GM23248 (cell line): ENCODE results near the gene THADA. TPM values are rescaled to one million over a fixed set of nuclear protein-coding genes. Genes with fewer than 3 reads are reported as not detected.

Experiments used
- DNase-seq: peaks from one replicate; pipeline ENCODE4 v3.0.0-alpha.2; 2015
- H2AFZ ChIP-seq: fragments of 200-600 bp; sonication (generic); 2 replicates; pipeline ENCODE4 v1.6.1; 2016; ENCODE audit warnings: antibody characterized with exemption
- H3F3A ChIP-seq: fragments of 200-600 bp; sonication (generic); 2 replicates; pipeline ENCODE4 v1.6.1; 2016; ENCODE audit warnings: mild to moderate bottlenecking, antibody characterized with exemption, mixed run types; ENCODE audit not compliant: insufficient read depth
- H3K27ac ChIP-seq: fragments of 200-600 bp; sonication (generic); 2 replicates; pipeline ENCODE4 v1.5.1; 2016; ENCODE audit warnings: mild to moderate bottlenecking
- H3K27me3 ChIP-seq: fragments of 200-600 bp; sonication (generic); replicated peaks from 2 replicates; pipeline ENCODE4 v1.6.1; 2016; ENCODE audit warnings: mild to moderate bottlenecking; ENCODE audit not compliant: insufficient read depth
- H3K36me3 ChIP-seq: fragments of 200-600 bp; sonication (generic); 2 replicates; pipeline ENCODE4 v1.6.1; 2016; ENCODE audit warnings: low read depth, mild to moderate bottlenecking
- H3K4me1 ChIP-seq: fragments of 200-600 bp; sonication (generic); 2 replicates; pipeline ENCODE4 v1.6.1; 2016; ENCODE audit warnings: mild to moderate bottlenecking; ENCODE audit not compliant: insufficient read depth
- H3K4me2 ChIP-seq: fragments of 200-600 bp; sonication (generic); one replicate; pipeline ENCODE4 v1.6.1; 2016; ENCODE audit warnings: mild to moderate bottlenecking; ENCODE audit not compliant: unreplicated experiment
- H3K4me3 ChIP-seq: fragments of 200-600 bp; sonication (generic); 2 replicates; pipeline ENCODE4 v1.5.1; 2016; ENCODE audit warnings: mild to moderate bottlenecking
- H3K79me2 ChIP-seq: fragments of 200-600 bp; sonication (generic); 2 replicates; pipeline ENCODE4 v1.6.1; 2016; ENCODE audit warnings: mild to moderate bottlenecking; ENCODE audit not compliant: insufficient read depth
- H3K9ac ChIP-seq: fragments of 200-600 bp; sonication (generic); 2 replicates; pipeline ENCODE4 v1.6.1; 2016; ENCODE audit warnings: mild to moderate bottlenecking
- H3K9me2 ChIP-seq: fragments of 200-600 bp; sonication (generic); 2 replicates; pipeline ENCODE4 v1.6.1; 2016; ENCODE audit warnings: mixed run types, mild to moderate bottlenecking, moderate library complexity; ENCODE audit not compliant: insufficient read depth
- H3K9me3 ChIP-seq: fragments of 200-600 bp; sonication (generic); one replicate; pipeline ENCODE4 v1.6.1; 2017; ENCODE audit warnings: low read depth
- H4K20me1 ChIP-seq: fragments of 200-600 bp; sonication (generic); 2 replicates; pipeline ENCODE4 v1.6.0; 2016; ENCODE audit not compliant: insufficient read depth
- EZH2 ChIP-seq: fragments of 200-600 bp; sonication (generic); IDR thresholded peaks from 2 replicates; pipeline ENCODE4 v1.6.1; 2018; ENCODE audit warnings: antibody characterized with exemption, mild to moderate bottlenecking; ENCODE audit not compliant: insufficient read depth, poor library complexity, severe bottlenecking
- EZH2phosphoT487 ChIP-seq: fragments of 200-600 bp; sonication (generic); IDR thresholded peaks from 2 replicates; pipeline ENCODE4 v1.6.1; 2018; ENCODE audit warnings: antibody characterized with exemption, moderate library complexity, mild to moderate bottlenecking, low read depth; ENCODE audit not compliant: insufficient read depth
- WGBS, 2 experiments: methylation state at CpG; one replicate each; pipeline ENCODE4 v1.1.6; 2015 to 2017; ENCODE audit warnings: low lambda C conversion rate in 2 of 2, low coverage in 1 of 2; ENCODE audit errors: missing lambda C conversion rate in 2 of 2; 5-methylcytosine and 5-hydroxymethylcytosine counted together
- in situ Hi-C: fragments of 300-500 bp; cut with MboI; formaldehyde crosslinking; loops from 2 replicates; pipeline ENCODE4 v1.15.0; 2020
- polyA plus RNA-seq: library from polyadenylated mRNA; unstranded; fragments of >200 nt; fragmentation: Nextera tagmentation; extraction: Ambion mirVana; gene quantifications from 2 replicates; pipeline ENCODE4 v1.2.1, GENCODE V29; 2016
- total RNA-seq: library from RNA; depleted of rRNA; stranded (reverse); fragments of >200 nt; shearing (Covaris generic); gene quantifications from 2 replicates; pipeline ENCODE4 v1.2.3, GENCODE V29; 2014

The THADA gene
- total and polyA plus RNA-seq, 2 experiments from 2014 or later = 14.1 to 15.8 TPM

DNA sequence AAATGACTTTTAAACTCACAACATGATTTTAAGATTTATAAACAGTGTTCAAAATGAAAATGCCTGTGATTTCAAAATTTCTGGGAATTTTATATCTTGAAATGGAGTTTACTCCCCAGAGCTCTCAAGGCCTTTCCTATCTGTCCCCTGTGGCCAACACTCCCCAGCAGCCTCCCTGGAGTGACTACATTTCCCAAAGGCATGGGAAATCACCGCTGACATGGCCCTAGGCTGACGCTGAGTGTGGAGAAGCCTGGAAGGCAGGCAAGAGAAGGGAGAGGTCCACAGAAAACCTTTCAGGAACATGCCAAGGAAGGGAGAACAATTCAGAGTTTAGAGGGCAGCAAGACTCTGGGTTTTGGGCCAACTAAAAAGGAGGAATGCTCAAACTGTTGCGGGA is 349.2 kb downstream of the THADA start:
- H3K27me3 ChIP-seq = no peaks in the 10 kb centered on the region
- no peak for TF ChIP-seq EZH2phosphoT487
- TF ChIP-seq EZH2 = no peak
- no peak overlapping the region for H3K9ac ChIP-seq
- H3K79me2 ChIP-seq = no peaks in the 10 kb centered on the region
- WGBS, 2 experiments = 90 to 97% methylated on average over 3 of the region's 3 CpGs
- no peak for DNase-seq
- in situ Hi-C loops = no loop called here
- no peaks in the 10 kb centered on the region for H3K36me3 ChIP-seq
- H3K27ac ChIP-seq = no peak overlapping the region
- no peaks in the 10 kb centered on the region for H3K9me2 ChIP-seq
- no peaks in the 10 kb centered on the region for H4K20me1 ChIP-seq
- H3K4me1 ChIP-seq = peaks cover 11% of the 10 kb centered on the region
- H3K4me2 ChIP-seq = no peak overlapping the region
- H2AFZ ChIP-seq = no peak overlapping the region
- no peak overlapping the region for H3K4me3 ChIP-seq
- no peaks in the 10 kb centered on the region for H3K9me3 ChIP-seq
- peaks cover 10% of the 10 kb centered on the region for H3F3A ChIP-seq

DNA sequence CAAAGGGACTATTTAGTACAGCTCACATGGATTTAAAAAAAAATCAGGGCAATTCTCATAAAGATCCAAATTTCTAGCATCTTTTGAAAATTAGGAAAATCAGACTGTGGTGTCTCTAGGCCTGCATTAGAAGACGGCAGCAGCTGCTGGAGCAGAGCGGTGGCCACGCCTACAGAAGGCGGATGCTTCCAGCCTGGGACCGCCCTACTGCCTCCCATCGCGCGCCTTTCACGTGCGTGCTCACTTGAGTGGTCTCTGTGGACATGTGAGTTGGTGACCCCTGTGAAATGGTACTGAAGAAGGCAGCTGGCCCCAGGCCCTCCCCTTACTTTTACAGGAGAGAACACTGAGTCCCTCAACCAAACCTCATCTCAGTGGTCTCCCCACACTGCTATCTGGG is 354.3 kb downstream of the THADA start:
- H3F3A ChIP-seq = peaks cover 9% of the 10 kb centered on the region; the same call in 1 of the 2 replicates
- no peak overlapping the region for H3K9ac ChIP-seq
- DNase-seq = no peak
- H3K79me2 ChIP-seq = no peaks in the 10 kb centered on the region
- H3K9me3 ChIP-seq = no peaks in the 10 kb centered on the region
- H3K4me3 ChIP-seq = no peak overlapping the region
- no peaks in the 10 kb centered on the region for H3K36me3 ChIP-seq
- no peaks in the 10 kb centered on the region for H4K20me1 ChIP-seq
- 95 to 96% methylated on average over 10 of the region's 10 CpGs for WGBS, 2 experiments
- no peak overlapping the region for H2AFZ ChIP-seq
- in situ Hi-C loops = no loop called here
- no peaks in the 10 kb centered on the region for H3K9me2 ChIP-seq
- H3K27ac ChIP-seq = no peak overlapping the region
- peaks cover 8% of the 10 kb centered on the region for H3K4me1 ChIP-seq
- H3K27me3 ChIP-seq = no peaks in the 10 kb centered on the region
- TF ChIP-seq EZH2 (no peak), EZH2phosphoT487 (no peak)
- no peak overlapping the region for H3K4me2 ChIP-seq

DNA sequence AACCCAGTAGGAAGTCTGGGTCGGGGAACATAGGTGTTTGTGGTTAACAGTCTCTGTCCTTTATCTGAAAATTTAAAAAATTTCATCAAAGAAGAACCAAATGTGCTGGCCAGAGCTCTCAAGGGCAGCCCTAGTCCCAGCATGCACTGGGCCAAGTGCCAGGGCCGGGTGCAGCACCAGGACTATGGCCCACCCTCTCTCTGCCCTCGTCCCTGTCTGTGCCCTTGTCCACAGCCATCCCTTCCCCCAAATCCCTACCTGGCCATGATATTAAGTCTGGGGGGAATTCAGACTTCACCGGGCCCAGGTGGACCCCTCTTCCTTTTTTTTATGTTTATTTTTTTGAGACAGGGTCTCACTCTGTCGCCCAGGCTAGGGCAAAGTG is 355.1 kb downstream of the THADA start:
- Histone ChIP-seq H3K27me3 (no peaks in the 10 kb centered on the region), H3K9me3 (no peaks in the 10 kb centered on the region), H3K4me3 (no peak overlapping the region), H3K9me2 (no peaks in the 10 kb centered on the region), H4K20me1 (no peaks in the 10 kb centered on the region), H3K9ac (no peak overlapping the region), H3K27ac (no peak overlapping the region), H3K36me3 (no peaks in the 10 kb centered on the region), H3K4me1 (peaks cover 8% of the 10 kb centered on the region), H3F3A (peaks cover 9% of the 10 kb centered on the region; the same call in 1 of the 2 replicates), H3K79me2 (no peaks in the 10 kb centered on the region), H3K4me2 (no peak overlapping the region), H2AFZ (no peak overlapping the region)
- 80 to 84% methylated on average over 5 of the region's 5 CpGs for WGBS, 2 experiments
- no peak for DNase-seq
- TF ChIP-seq EZH2 (no peak), EZH2phosphoT487 (no peak)
- in situ Hi-C loops = no loop called here

GRCh38 chr2:43239981-43240765 is 355.7 kb downstream of the THADA start:
- 93 to 95% methylated on average over 13 of the region's 13 CpGs for WGBS, 2 experiments
- Histone ChIP-seq H3K36me3 (no peaks in the 10 kb centered on the region), H3F3A (peaks cover 9% of the 10 kb centered on the region; the same call in 1 of the 2 replicates), H4K20me1 (no peaks in the 10 kb centered on the region), H3K9me3 (no peaks in the 10 kb centered on the region), H3K9me2 (no peaks in the 10 kb centered on the region), H3K4me1 (peaks cover 8% of the 10 kb centered on the region), H3K79me2 (no peaks in the 10 kb centered on the region), H2AFZ (no peak overlapping the region), H3K9ac (no peak overlapping the region), H3K4me2 (no peak overlapping the region), H3K4me3 (no peak overlapping the region), H3K27me3 (no peaks in the 10 kb centered on the region), H3K27ac (no peak overlapping the region)
- in situ Hi-C loops = loop anchor here (10.0 kb wide), 2 partner anchors 245 to 395 kb away; no protein-coding TSS in a partner anchor
- no peak for DNase-seq
- TF ChIP-seq EZH2 (no peak), EZH2phosphoT487 (no peak)
